HL-60 (cell line): ENCODE measurements around the gene NPM1.

Experiments
- CTCF ChIP-seq: IDR thresholded peaks from one replicate; pipeline ENCODE4 v1.5.1; 2011; ENCODE audit warnings: low read length, control low read depth, inconsistent platforms; ENCODE audit not compliant: insufficient read depth
- GABPA ChIP-seq: IDR thresholded peaks from 2 replicates; pipeline ENCODE4 v1.6.1; 2012; ENCODE audit warnings: low read depth
- POLR2AphosphoS5 ChIP-seq: IDR thresholded peaks from 2 replicates; pipeline ENCODE4 v1.6.1; 2012; ENCODE audit warnings: low read depth
- SPI1 ChIP-seq: IDR thresholded peaks from 2 replicates; pipeline ENCODE4 v1.6.1; 2012; ENCODE audit warnings: low read depth, mild to moderate bottlenecking, borderline replicate concordance
- TF ChIP-seq, protein P1 (sequence below): IDR thresholded peaks from 2 replicates; pipeline ENCODE4 v1.6.1; 2012; ENCODE audit warnings: low read depth; ENCODE audit not compliant: insufficient replicate concordance

GRCh38 chr5:171369898-171370297 lies 17.8 kb upstream of the NPM1 start:
- TF ChIP-seq CTCF = no peak
- TF ChIP-seq, protein P1, sequence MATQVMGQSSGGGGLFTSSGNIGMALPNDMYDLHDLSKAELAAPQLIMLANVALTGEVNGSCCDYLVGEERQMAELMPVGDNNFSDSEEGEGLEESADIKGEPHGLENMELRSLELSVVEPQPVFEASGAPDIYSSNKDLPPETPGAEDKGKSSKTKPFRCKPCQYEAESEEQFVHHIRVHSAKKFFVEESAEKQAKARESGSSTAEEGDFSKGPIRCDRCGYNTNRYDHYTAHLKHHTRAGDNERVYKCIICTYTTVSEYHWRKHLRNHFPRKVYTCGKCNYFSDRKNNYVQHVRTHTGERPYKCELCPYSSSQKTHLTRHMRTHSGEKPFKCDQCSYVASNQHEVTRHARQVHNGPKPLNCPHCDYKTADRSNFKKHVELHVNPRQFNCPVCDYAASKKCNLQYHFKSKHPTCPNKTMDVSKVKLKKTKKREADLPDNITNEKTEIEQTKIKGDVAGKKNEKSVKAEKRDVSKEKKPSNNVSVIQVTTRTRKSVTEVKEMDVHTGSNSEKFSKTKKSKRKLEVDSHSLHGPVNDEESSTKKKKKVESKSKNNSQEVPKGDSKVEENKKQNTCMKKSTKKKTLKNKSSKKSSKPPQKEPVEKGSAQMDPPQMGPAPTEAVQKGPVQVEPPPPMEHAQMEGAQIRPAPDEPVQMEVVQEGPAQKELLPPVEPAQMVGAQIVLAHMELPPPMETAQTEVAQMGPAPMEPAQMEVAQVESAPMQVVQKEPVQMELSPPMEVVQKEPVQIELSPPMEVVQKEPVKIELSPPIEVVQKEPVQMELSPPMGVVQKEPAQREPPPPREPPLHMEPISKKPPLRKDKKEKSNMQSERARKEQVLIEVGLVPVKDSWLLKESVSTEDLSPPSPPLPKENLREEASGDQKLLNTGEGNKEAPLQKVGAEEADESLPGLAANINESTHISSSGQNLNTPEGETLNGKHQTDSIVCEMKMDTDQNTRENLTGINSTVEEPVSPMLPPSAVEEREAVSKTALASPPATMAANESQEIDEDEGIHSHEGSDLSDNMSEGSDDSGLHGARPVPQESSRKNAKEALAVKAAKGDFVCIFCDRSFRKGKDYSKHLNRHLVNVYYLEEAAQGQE = no peak
- no peak for TF ChIP-seq POLR2AphosphoS5
- no peak for TF ChIP-seq SPI1
- no peak for TF ChIP-seq GABPA
